ENCODE results near the gene HDHD3.

DNA sequence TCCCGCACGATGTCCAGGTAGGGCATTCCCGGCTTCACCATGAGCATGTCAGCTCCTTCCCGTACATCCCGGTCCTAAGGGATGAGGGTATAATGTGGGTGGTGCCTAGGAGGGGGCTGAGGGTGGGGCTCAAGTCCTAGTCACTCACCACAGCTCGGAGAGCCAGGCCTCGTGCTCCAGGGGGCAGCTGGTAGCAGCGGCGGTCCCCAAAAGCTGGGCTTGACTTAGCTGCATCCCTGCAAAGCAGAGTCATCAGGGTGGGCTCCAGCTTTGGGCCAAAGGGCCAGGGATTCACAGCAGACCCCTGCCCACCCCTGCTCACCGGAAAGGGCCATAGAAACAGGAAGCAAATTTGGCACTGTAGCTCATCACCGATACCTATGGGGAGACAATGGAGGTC lies 12.7 kb upstream of the HDHD3 start:
- TF ChIP-seq POLR2AphosphoS5 (IDR thresholded peaks at IDR 0.05; ENCODE audit: borderline replicate concordance, low read depth, low read length) (no peak), EZH2 (IDR thresholded peaks at IDR 0.05) (no peak)
